Mesendoderm (in vitro differentiated cells): ENCODE data around the gene IGF2BP1.

ENCODE experiments used
- DNase-seq: peaks from one replicate; pipeline ENCODE4 v3.0.0; 2013
- H2AK5ac ChIP-seq: 2 replicates; pipeline ENCODE4 v1.6.1; 2013; ENCODE audit warnings: low read length, inconsistent platforms
- H2BK120ac ChIP-seq: 2 replicates; pipeline ENCODE4 v1.6.1; 2013; ENCODE audit warnings: low read depth, mild to moderate bottlenecking, low read length, moderate library complexity, mixed read lengths
- H2BK15ac ChIP-seq: replicated peaks from 2 replicates; pipeline ENCODE4 v1.6.1; 2013; ENCODE audit warnings: low read depth, mild to moderate bottlenecking, moderate library complexity
- H2BK5ac ChIP-seq: 2 replicates; pipeline ENCODE4 v1.6.1; 2013; ENCODE audit warnings: low read length, inconsistent platforms
- H3K18ac ChIP-seq: 2 replicates; pipeline ENCODE4 v1.6.1; 2013; ENCODE audit warnings: mild to moderate bottlenecking, low read length, mixed read lengths
- H3K23ac ChIP-seq: one replicate; pipeline ENCODE4 v1.6.1; 2013; ENCODE audit warnings: low read length
- H3K27ac ChIP-seq: 2 replicates; pipeline ENCODE4 v1.5.1; 2013; ENCODE audit warnings: low read depth, mild to moderate bottlenecking, inconsistent platforms, low read length, moderate library complexity
- H3K27me3 ChIP-seq: 2 replicates; pipeline ENCODE4 v1.6.1; 2013; ENCODE audit warnings: low read length, control low read depth, mild to moderate bottlenecking, inconsistent platforms; ENCODE audit not compliant: insufficient read depth, poor library complexity
- H3K36me3 ChIP-seq: 2 replicates; pipeline ENCODE4 v1.6.1; 2013; ENCODE audit warnings: low read length, inconsistent platforms; ENCODE audit not compliant: control insufficient read depth, insufficient read depth
- H3K4ac ChIP-seq: one replicate; pipeline ENCODE4 v1.6.1; 2013; ENCODE audit warnings: low read depth, mild to moderate bottlenecking, low read length, moderate library complexity
- H3K4me1 ChIP-seq: 2 replicates; pipeline ENCODE4 v1.6.1; 2013; ENCODE audit warnings: low read depth, low read length, inconsistent platforms; ENCODE audit not compliant: control insufficient read depth
- H3K4me2 ChIP-seq: 2 replicates; pipeline ENCODE4 v1.6.1; 2013; ENCODE audit warnings: low read length
- H3K4me3 ChIP-seq: 2 replicates; pipeline ENCODE4 v1.5.1; 2013; ENCODE audit warnings: mild to moderate bottlenecking, low read length
- H3K56ac ChIP-seq: one replicate; pipeline ENCODE4 v1.6.1; 2013; ENCODE audit warnings: low read length
- H3K79me1 ChIP-seq: 2 replicates; pipeline ENCODE4 v1.6.1; 2013; ENCODE audit warnings: low read length, inconsistent platforms
- H3K79me2 ChIP-seq: 2 replicates; pipeline ENCODE4 v1.6.1; 2013; ENCODE audit warnings: mild to moderate bottlenecking, low read length; ENCODE audit not compliant: control insufficient read depth, insufficient read depth
- H3K9ac ChIP-seq: 2 replicates; pipeline ENCODE4 v1.6.1; 2013; ENCODE audit warnings: low read length, inconsistent platforms
- H4K5ac ChIP-seq: one replicate; pipeline ENCODE4 v1.6.1; 2013; ENCODE audit warnings: low read length
- H4K8ac ChIP-seq: one replicate; pipeline ENCODE4 v1.6.1; 2013; ENCODE audit warnings: low read depth, mild to moderate bottlenecking, control low read depth, low read length, moderate library complexity
- WGBS: extraction: QIAGEN DNeasy Blood & Tissue Kit; methylation state at CpG from one replicate; pipeline ENCODE4 v1.1.7; 2013; ENCODE audit warnings: low lambda C conversion rate, missing lambda C conversion rate; ENCODE audit not compliant: insufficient coverage; ENCODE audit errors: extremely low coverage; 5-methylcytosine and 5-hydroxymethylcytosine counted together

IGF2BP1 gene

GRCh38 chr17:48961516-48962233 is 35.5 kb upstream of the IGF2BP1 start:
- Histone ChIP-seq H3K27me3 (no peaks in the 10 kb centered on the region), H3K27ac (no peak overlapping the region), H2AK5ac (no peak overlapping the region), H3K9ac (no peak overlapping the region), H2BK120ac (no peak overlapping the region), H3K4me3 (no peak overlapping the region), H3K4me2 (no peak overlapping the region), H3K4ac (no peak overlapping the region), H3K4me1 (peaks cover 4% of the 10 kb centered on the region), H3K36me3 (no peaks in the 10 kb centered on the region), H4K8ac (no peak overlapping the region), H2BK5ac (no peak overlapping the region), H3K18ac (peak overlapping the region; percentile 65), H2BK15ac (no peak overlapping the region), H3K23ac (no peak overlapping the region), H3K56ac (peak overlapping the region; percentile 71), H3K79me1 (no peaks in the 10 kb centered on the region), H3K79me2 (no peaks in the 10 kb centered on the region), H4K5ac (no peak overlapping the region)
- no CpG with 5 or more reads among the region's 10 CpGs for WGBS
- peak; percentile 77 for DNase-seq

- H2AK5ac ChIP-seq = peak overlapping the region; percentile 53
- no peak overlapping the region for H3K4me3 ChIP-seq
- no peak overlapping the region for H2BK15ac ChIP-seq
- H3K18ac ChIP-seq = no peak overlapping the region
- H3K79me2 ChIP-seq = no peaks in the 10 kb centered on the region
- peak overlapping the region; percentile 2 for H3K56ac ChIP-seq
- H3K23ac ChIP-seq = no peak overlapping the region
- H3K4me2 ChIP-seq = no peak overlapping the region
- no peak overlapping the region for H2BK120ac ChIP-seq
- no peak overlapping the region for H2BK5ac ChIP-seq
- H3K4ac ChIP-seq = no peak overlapping the region
- no peak overlapping the region for H3K9ac ChIP-seq
- no peak for DNase-seq
- H3K79me1 ChIP-seq = no peaks in the 10 kb centered on the region
- no peaks in the 10 kb centered on the region for H3K27me3 ChIP-seq
- no peak overlapping the region for H3K27ac ChIP-seq
- no CpG with 5 or more reads among the region's 4 CpGs for WGBS
- H4K5ac ChIP-seq = no peak overlapping the region
- H3K4me1 ChIP-seq = peaks cover 2% of the 10 kb centered on the region
- H4K8ac ChIP-seq = no peak overlapping the region
- H3K36me3 ChIP-seq = no peaks in the 10 kb centered on the region
Measured at GRCh38 chr17:48970224-48970623, 27.0 kb upstream of the IGF2BP1 start.

GRCh38 chr17:48970865-48971687 is 26.1 kb upstream of the IGF2BP1 start:
- no CpG with 5 or more reads among the region's 12 CpGs for WGBS
- H3K79me2 ChIP-seq = no peaks in the 10 kb centered on the region

GRCh38 chr17:48972749-48973097 is 24.5 kb upstream of the IGF2BP1 start:
- Histone ChIP-seq H3K27ac (peak overlapping the region; percentile 82), H3K79me1 (no peaks in the 10 kb centered on the region), H2BK15ac (no peak overlapping the region), H2BK120ac (no peak overlapping the region), H3K4me3 (no peak overlapping the region), H3K4me1 (peaks cover 2% of the 10 kb centered on the region), H3K27me3 (no peaks in the 10 kb centered on the region), H3K36me3 (no peaks in the 10 kb centered on the region), H3K23ac (no peak overlapping the region), H2BK5ac (no peak overlapping the region), H3K18ac (peak overlapping the region; percentile 15), H3K9ac (no peak overlapping the region), H3K79me2 (no peaks in the 10 kb centered on the region), H4K5ac (no peak overlapping the region), H4K8ac (no peak overlapping the region), H3K4me2 (no peak overlapping the region), H2AK5ac (no peak overlapping the region), H3K56ac (peak overlapping the region; percentile 54), H3K4ac (peak overlapping the region; percentile 2)
- no peak for DNase-seq
- WGBS = no CpG with 5 or more reads among the region's 7 CpGs

More at GRCh38 chr17:48970865-48971687, 26.1 kb upstream of the IGF2BP1 start:
- H3K56ac ChIP-seq = peak overlapping the region; percentile 62
- H3K4ac ChIP-seq = no peak overlapping the region
- H3K36me3 ChIP-seq = no peaks in the 10 kb centered on the region
- H3K4me2 ChIP-seq = no peak overlapping the region
- H2BK5ac ChIP-seq = no peak overlapping the region
- no peak overlapping the region for H3K23ac ChIP-seq
- H2AK5ac ChIP-seq = no peak overlapping the region
- H3K18ac ChIP-seq = peak overlapping the region; percentile 28
- no peak overlapping the region for H2BK15ac ChIP-seq
- H3K4me1 ChIP-seq = peaks cover 2% of the 10 kb centered on the region
- H4K8ac ChIP-seq = no peak overlapping the region
- peak overlapping the region; percentile 82 for H3K27ac ChIP-seq
- H4K5ac ChIP-seq = no peak overlapping the region
- no peaks in the 10 kb centered on the region for H3K79me1 ChIP-seq
- DNase-seq = peak; percentile 59
- no peak overlapping the region for H3K9ac ChIP-seq
- H3K4me3 ChIP-seq = no peak overlapping the region
- H3K27me3 ChIP-seq = no peaks in the 10 kb centered on the region
- H2BK120ac ChIP-seq = no peak overlapping the region

GRCh38 chr17:48973806-48974205 is 23.4 kb upstream of the IGF2BP1 start:
- Histone ChIP-seq H3K4ac (no peak overlapping the region), H2BK15ac (no peak overlapping the region), H3K79me1 (no peaks in the 10 kb centered on the region), H3K18ac (no peak overlapping the region), H4K8ac (no peak overlapping the region), H3K56ac (no peak overlapping the region), H2BK120ac (no peak overlapping the region), H2BK5ac (no peak overlapping the region), H3K9ac (no peak overlapping the region), H3K27me3 (no peaks in the 10 kb centered on the region), H3K36me3 (no peaks in the 10 kb centered on the region), H3K4me3 (no peak overlapping the region), H3K79me2 (no peaks in the 10 kb centered on the region), H3K27ac (no peak overlapping the region), H3K4me1 (peaks cover 2% of the 10 kb centered on the region), H4K5ac (no peak overlapping the region), H2AK5ac (no peak overlapping the region), H3K4me2 (no peak overlapping the region), H3K23ac (no peak overlapping the region)
- no peak for DNase-seq
- WGBS = no CpG with 5 or more reads among the region's 3 CpGs
